Measurements from ENCODE around the gene OXCT2. TPM values are rescaled to one million over a fixed set of nuclear protein-coding genes. Genes with fewer than 3 reads are reported as not detected.

The OXCT2 gene
- total and polyA plus RNA-seq, 2 donors (not counting 1 experiment from before 2014, with no cell fraction given): 1.0 to 1.9 TPM

DNA sequence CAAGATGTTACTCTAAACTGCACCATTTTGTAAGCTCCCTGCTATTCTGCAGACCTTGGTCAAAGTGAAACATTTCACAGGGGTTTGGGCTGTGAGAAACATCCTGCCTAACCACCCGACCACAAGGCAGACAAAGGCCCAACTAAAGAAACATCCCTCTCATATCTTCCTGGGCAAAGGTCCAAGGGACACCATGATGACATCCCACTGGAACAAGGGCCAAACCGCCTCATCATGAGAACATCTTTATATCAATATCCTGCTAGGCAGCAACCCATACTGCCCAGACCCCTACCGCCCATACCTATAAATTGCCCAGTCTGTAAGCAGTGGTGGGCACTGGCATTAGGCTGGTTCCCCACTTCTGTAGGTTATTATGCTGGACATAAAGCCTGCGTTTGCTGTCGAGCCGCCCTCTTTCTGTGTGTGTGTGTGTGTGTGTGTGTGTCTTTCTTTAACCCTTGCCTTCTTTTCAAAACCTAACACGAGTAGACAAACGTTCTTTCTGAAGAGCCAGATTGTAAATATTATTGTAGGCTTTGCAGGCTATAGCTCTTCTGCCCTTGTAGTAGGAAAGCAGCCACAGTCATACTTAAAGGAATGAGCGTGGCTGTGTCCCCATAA lies 33.5 kb downstream of the OXCT2 start:
- no peaks in the 10 kb centered on the region for H3K9me3 ChIP-seq (ENCODE audit: control extremely low read depth in 1 of 3, control insufficient read depth in 2 of 3, insufficient read depth in 1 of 3, low read length in 2 of 3)
- H3K79me2 ChIP-seq (ENCODE audit: control insufficient read depth, insufficient read depth, low read length): peaks cover 14% of the 10 kb centered on the region
- H3K27me3 ChIP-seq (replicated peaks in 1 of 4; ENCODE audit: control extremely low read depth in 1 of 4, control insufficient read depth in 3 of 4, insufficient read depth in 4 of 4, low read length in 3 of 4): peaks cover 0 to 24% (median 20%) of the 10 kb centered on the region in 4 experiments
- no peak overlapping the region for H3K9ac ChIP-seq (ENCODE audit: low read length)
- POLR2A ChIA-PET: no interaction called here
- peaks cover 7 to 25% of the 10 kb centered on the region in 2 experiments for H3K36me3 ChIP-seq (replicated peaks in 1 of 2; ENCODE audit: control extremely low read depth in 1 of 2, control insufficient read depth in 1 of 2, extremely low read depth in 1 of 2, insufficient read depth in 2 of 2, low read length in 1 of 2)
- intact Hi-C loops (cut with micrococcal nuclease): loop anchor here (1.0 to 2.0 kb wide), 2 partner anchors 131 to 301 kb away; no protein-coding TSS in a partner anchor
- Mint-ChIP-seq H3K4me3 (peak overlapping the region; percentile 54), H3K4me1 (peaks cover 19% of the 10 kb centered on the region), H3K9me3 (ENCODE audit: insufficient read depth) (peaks cover 2% of the 10 kb centered on the region), H3K27ac (no peak overlapping the region), H3K27me3 (peaks cover 24% of the 10 kb centered on the region)
- TF ChIP-seq, protein P1, sequence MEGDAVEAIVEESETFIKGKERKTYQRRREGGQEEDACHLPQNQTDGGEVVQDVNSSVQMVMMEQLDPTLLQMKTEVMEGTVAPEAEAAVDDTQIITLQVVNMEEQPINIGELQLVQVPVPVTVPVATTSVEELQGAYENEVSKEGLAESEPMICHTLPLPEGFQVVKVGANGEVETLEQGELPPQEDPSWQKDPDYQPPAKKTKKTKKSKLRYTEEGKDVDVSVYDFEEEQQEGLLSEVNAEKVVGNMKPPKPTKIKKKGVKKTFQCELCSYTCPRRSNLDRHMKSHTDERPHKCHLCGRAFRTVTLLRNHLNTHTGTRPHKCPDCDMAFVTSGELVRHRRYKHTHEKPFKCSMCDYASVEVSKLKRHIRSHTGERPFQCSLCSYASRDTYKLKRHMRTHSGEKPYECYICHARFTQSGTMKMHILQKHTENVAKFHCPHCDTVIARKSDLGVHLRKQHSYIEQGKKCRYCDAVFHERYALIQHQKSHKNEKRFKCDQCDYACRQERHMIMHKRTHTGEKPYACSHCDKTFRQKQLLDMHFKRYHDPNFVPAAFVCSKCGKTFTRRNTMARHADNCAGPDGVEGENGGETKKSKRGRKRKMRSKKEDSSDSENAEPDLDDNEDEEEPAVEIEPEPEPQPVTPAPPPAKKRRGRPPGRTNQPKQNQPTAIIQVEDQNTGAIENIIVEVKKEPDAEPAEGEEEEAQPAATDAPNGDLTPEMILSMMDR (IDR thresholded peaks at IDR 0.05): no peak
- TF ChIP-seq EZH2 (IDR thresholded peaks at IDR 0.05; ENCODE audit: borderline replicate concordance, insufficient read depth, low read depth, low read length, poor library complexity, severe bottlenecking): no peak
- peaks cover 9 to 16% of the 10 kb centered on the region in 2 donors for H3K4me1 ChIP-seq (ENCODE audit: control insufficient read depth in 2 of 2, insufficient read depth in 2 of 2, low read length in 2 of 2)
- H3K27ac ChIP-seq (ENCODE audit: low read length in 2 of 2): no peak overlapping the region
- peak overlapping the region in 1 of 5 experiments; percentile 92 for H3K4me3 ChIP-seq (ENCODE audit: control extremely low read depth in 1 of 5, extremely low read depth in 1 of 5, insufficient read depth in 1 of 5, low read depth in 2 of 5, low read length in 4 of 5)
- ATAC-seq (ENCODE audit: low read depth) (no peak), DNase-seq (no peak)
- peak overlapping the region; percentile 87 for H3K4me2 ChIP-seq (replicated peaks; ENCODE audit: low read depth, low read length, poor library complexity, severe bottlenecking)
- H2AFZ ChIP-seq (ENCODE audit: insufficient read depth, low read depth, low read length, poor library complexity, severe bottlenecking): peak overlapping the region; percentile 99
- WGBS (ENCODE audit: insufficient coverage): 47% methylated on average over 1 of the region's 9 CpGs
- CTCF ChIA-PET: interaction anchor here (0.6 to 2.0 kb wide), 5 partner anchors 18 to 543 kb away, joined by 3 to 9 read pairs (median 6); no protein-coding TSS in a partner anchor
- no peaks in the 10 kb centered on the region for H4K20me1 ChIP-seq (ENCODE audit: control insufficient read depth, insufficient read depth, low read length, poor library complexity, severe bottlenecking)

DNA sequence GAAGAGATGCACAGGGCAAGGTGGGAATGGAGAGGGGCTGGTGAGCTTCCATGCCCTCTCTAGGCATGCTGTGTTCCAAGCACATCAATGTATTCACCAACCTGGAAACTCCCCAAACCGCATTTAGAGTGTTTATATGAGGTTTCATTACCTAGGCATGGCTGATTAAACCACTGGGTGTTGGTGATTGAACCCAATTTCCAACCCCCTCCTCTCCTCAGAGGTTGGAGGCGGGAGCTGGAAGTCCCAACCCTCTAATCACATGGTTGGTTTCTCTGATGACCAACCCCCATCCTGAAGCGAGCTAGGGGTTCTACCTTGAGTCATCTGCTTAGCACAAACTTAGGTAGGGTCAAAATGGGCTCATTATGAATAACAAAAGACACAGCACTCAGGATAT lies 35.4 kb downstream of the OXCT2 start:
- Histone ChIP-seq H3K4me1 (ENCODE audit: control insufficient read depth in 2 of 2, insufficient read depth in 2 of 2, low read length in 2 of 2) (peaks cover 9 to 16% of the 10 kb centered on the region in 2 donors), H3K36me3 (replicated peaks in 1 of 2; ENCODE audit: control extremely low read depth in 1 of 2, control insufficient read depth in 1 of 2, extremely low read depth in 1 of 2, insufficient read depth in 2 of 2, low read length in 1 of 2) (peaks cover 0 to 8% of the 10 kb centered on the region in 2 experiments), H2AFZ (ENCODE audit: insufficient read depth, low read depth, low read length, poor library complexity, severe bottlenecking) (no peak overlapping the region), H3K9ac (ENCODE audit: low read length) (no peak overlapping the region), H3K4me3 (ENCODE audit: control extremely low read depth in 1 of 5, extremely low read depth in 1 of 5, insufficient read depth in 1 of 5, low read depth in 2 of 5, low read length in 4 of 5) (no peak overlapping the region), H3K27me3 (replicated peaks in 1 of 4; ENCODE audit: control extremely low read depth in 1 of 4, control insufficient read depth in 3 of 4, insufficient read depth in 4 of 4, low read length in 3 of 4) (peaks cover 0 to 28% (median 21%) of the 10 kb centered on the region in 4 experiments), H3K79me2 (ENCODE audit: control insufficient read depth, insufficient read depth, low read length) (peaks cover 14% of the 10 kb centered on the region), H3K9me3 (ENCODE audit: control extremely low read depth in 1 of 3, control insufficient read depth in 2 of 3, insufficient read depth in 1 of 3, low read length in 2 of 3) (no peaks in the 10 kb centered on the region), H3K27ac (ENCODE audit: low read length in 2 of 2) (no peak overlapping the region), H3K4me2 (replicated peaks; ENCODE audit: low read depth, low read length, poor library complexity, severe bottlenecking) (no peak overlapping the region), H4K20me1 (ENCODE audit: control insufficient read depth, insufficient read depth, low read length, poor library complexity, severe bottlenecking) (no peaks in the 10 kb centered on the region)
- Mint-ChIP-seq H3K27me3 (peaks cover 30% of the 10 kb centered on the region), H3K4me3 (no peak overlapping the region), H3K9me3 (ENCODE audit: insufficient read depth) (peaks cover 2% of the 10 kb centered on the region), H3K4me1 (peaks cover 19% of the 10 kb centered on the region), H3K27ac (no peak overlapping the region)
- intact Hi-C loops (cut with micrococcal nuclease): no loop called here
- ChIA-PET POLR2A (no interaction called here), CTCF (interaction anchor here (1.8 kb wide), 1 partner anchor 16 kb away, joined by 6 read pairs; no protein-coding TSS in a partner anchor)
- WGBS (ENCODE audit: insufficient coverage): no CpG with 5 or more reads among the region's 3 CpGs
- DNase-seq (no peak), ATAC-seq (ENCODE audit: low read depth) (no peak)
- TF ChIP-seq, protein P1 (IDR thresholded peaks at IDR 0.05): no peak
- no peak for TF ChIP-seq EZH2 (IDR thresholded peaks at IDR 0.05; ENCODE audit: borderline replicate concordance, insufficient read depth, low read depth, low read length, poor library complexity, severe bottlenecking)
